Measurements from ENCODE around the gene SYNE2.

SYNE2 gene

GRCh38 chr14:64266239-64266638, 413.4 kb downstream of the SYNE2 start:
- no peak for DNase-seq

GRCh38 chr14:64272019-64272418, 419.2 kb downstream of the SYNE2 start:
- no peak for DNase-seq
